MG63 (cell line): ENCODE measurements around the gene IL15. TPM values are rescaled to one million over a fixed set of nuclear protein-coding genes. Genes with fewer than 3 reads are reported as not detected.
A peak's percentile ranks its signal among the peaks of the same experiment; 100 is the strongest.
"Not testable (repeated sequence)": the region's sequence is repeated elsewhere in the genome, so short reads cannot be mapped to it uniquely, and the experiment has no call there.

Experiments used
- DNase-seq: peaks from one replicate; pipeline ENCODE4 v3.0.0-alpha.2; 2020
- H3K27me3 ChIP-seq: fragments of 250-450 bp; sonication (Bioruptor Pico); 2 replicates; pipeline ENCODE4 v1.5.1; 2020; ENCODE audit warnings: mild to moderate bottlenecking, moderate library complexity
- H3K36me3 ChIP-seq: fragments of 250-450 bp; sonication (Bioruptor Pico); 2 replicates; pipeline ENCODE4 v1.5.1; 2020; ENCODE audit warnings: mild to moderate bottlenecking, moderate library complexity
- H3K4me3 ChIP-seq: fragments of 250-450 bp; sonication (Bioruptor Pico); 2 replicates; pipeline ENCODE4 v1.5.1; 2020; ENCODE audit warnings: mild to moderate bottlenecking, moderate library complexity
- H3K9me3 ChIP-seq: fragments of 250-450 bp; sonication (Bioruptor Pico); 2 replicates; pipeline ENCODE4 v1.5.1; 2020; ENCODE audit warnings: mild to moderate bottlenecking, moderate library complexity
- total RNA-seq: library from RNA; depleted of rRNA; stranded (reverse); fragments of >200 nt; shearing (Covaris generic); gene quantifications from 2 replicates; pipeline ENCODE4 v1.2.3, GENCODE V29; 2014; ENCODE audit warnings: low replicate concordance; rRNA removed

Gene IL15
- 6.2 and 9.3 TPM in 2 replicates for total RNA-seq

GRCh38 chr4:141636082-141636770, at the start of gene IL15:
Gene IL15 (plus strand): TSS chr4:141636583. CDS start chr4:141719465, 82,882 bp downstream.
- H3K27me3 ChIP-seq: no peaks in the 10 kb centered on the region
- peak within 1 kb of the TSS; percentile 77 for H3K4me3 ChIP-seq
- DNase-seq: peak; percentile 63
- no peaks in the 10 kb centered on the region for H3K36me3 ChIP-seq
- H3K9me3 ChIP-seq: no peaks in the 10 kb centered on the region

- DNase-seq: no peak
- no peaks in the 10 kb centered on the region; the same call in 1 of the 2 replicates for H3K9me3 ChIP-seq
Observed at GRCh38 chr4:141587897-141588296, 48.5 kb upstream of the IL15 start.

GRCh38 chr4:141595531-141595930, 40.9 kb upstream of the IL15 start:
- no peak for DNase-seq
- Histone ChIP-seq H3K4me3 (no peak overlapping the region), H3K27me3 (no peaks in the 10 kb centered on the region), H3K9me3 (no peaks in the 10 kb centered on the region; the same call in 1 of the 2 replicates), H3K36me3 (no peaks in the 10 kb centered on the region)

More at GRCh38 chr4:141587897-141588296, 48.5 kb upstream of the IL15 start:
- Histone ChIP-seq H3K27me3 (no peaks in the 10 kb centered on the region), H3K4me3 (no peak overlapping the region), H3K36me3 (no peaks in the 10 kb centered on the region)

- no peaks in the 10 kb centered on the region for H3K36me3 ChIP-seq
- H3K27me3 ChIP-seq: no peaks in the 10 kb centered on the region
- H3K9me3 ChIP-seq: no peaks in the 10 kb centered on the region
- H3K4me3 ChIP-seq: no peak overlapping the region
- no peak for DNase-seq
Observed at GRCh38 chr4:141599853-141600252, 36.5 kb upstream of the IL15 start.

GRCh38 chr4:141604683-141605082, 31.7 kb upstream of the IL15 start:
- not testable (repeated sequence) for H3K36me3 ChIP-seq

GRCh38 chr4:141605425-141605856, 30.9 kb upstream of the IL15 start:
- Histone ChIP-seq H3K27me3 (no peaks in the 10 kb centered on the region), H3K36me3 (no peaks in the 10 kb centered on the region), H3K4me3 (no peak overlapping the region), H3K9me3 (no peaks in the 10 kb centered on the region)
- no peak for DNase-seq

More at GRCh38 chr4:141604683-141605082, 31.7 kb upstream of the IL15 start:
- DNase-seq, H3K9me3 ChIP-seq, H3K27me3 ChIP-seq, H3K4me3 ChIP-seq: not testable (repeated sequence)

- Histone ChIP-seq H3K36me3 (no peaks in the 10 kb centered on the region), H3K27me3 (no peaks in the 10 kb centered on the region), H3K9me3 (no peaks in the 10 kb centered on the region), H3K4me3 (no peak overlapping the region)
- DNase-seq: peak; percentile 5
Observed at GRCh38 chr4:141609243-141609642, 27.1 kb upstream of the IL15 start.

GRCh38 chr4:141610365-141610764, 26.0 kb upstream of the IL15 start:
- no peaks in the 10 kb centered on the region for H3K27me3 ChIP-seq
- DNase-seq: no peak
- H3K9me3 ChIP-seq: no peaks in the 10 kb centered on the region

GRCh38 chr4:141614878-141615586, 21.4 kb upstream of the IL15 start:
- Histone ChIP-seq H3K4me3 (no peak overlapping the region), H3K27me3 (no peaks in the 10 kb centered on the region), H3K36me3 (no peaks in the 10 kb centered on the region), H3K9me3 (no peaks in the 10 kb centered on the region)
- no peak for DNase-seq

More at GRCh38 chr4:141610365-141610764, 26.0 kb upstream of the IL15 start:
- Histone ChIP-seq H3K4me3 (no peak overlapping the region), H3K36me3 (no peaks in the 10 kb centered on the region)

GRCh38 chr4:141615587-141615918, 20.8 kb upstream of the IL15 start:
- H3K36me3 ChIP-seq, H3K27me3 ChIP-seq, H3K9me3 ChIP-seq, H3K4me3 ChIP-seq, DNase-seq: not testable (repeated sequence)

GRCh38 chr4:141620715-141621114, 15.7 kb upstream of the IL15 start:
- Histone ChIP-seq H3K4me3 (no peak overlapping the region), H3K27me3 (no peaks in the 10 kb centered on the region), H3K9me3 (no peaks in the 10 kb centered on the region), H3K36me3 (no peaks in the 10 kb centered on the region)
- no peak for DNase-seq

- H3K27me3 ChIP-seq: no peaks in the 10 kb centered on the region
- DNase-seq: no peak
- no peaks in the 10 kb centered on the region for H3K36me3 ChIP-seq
- H3K9me3 ChIP-seq: no peaks in the 10 kb centered on the region
- no peak overlapping the region for H3K4me3 ChIP-seq
Observed at GRCh38 chr4:141625023-141625422, 11.4 kb upstream of the IL15 start.

GRCh38 chr4:141630854-141631253, 5.5 kb upstream of the IL15 start:
- no peak for DNase-seq
- no peaks in the 10 kb centered on the region for H3K9me3 ChIP-seq
- H3K4me3 ChIP-seq: no peak overlapping the region
- no peaks in the 10 kb centered on the region for H3K36me3 ChIP-seq
- H3K27me3 ChIP-seq: no peaks in the 10 kb centered on the region

- no peak for DNase-seq
- Histone ChIP-seq H3K9me3 (no peaks in the 10 kb centered on the region), H3K36me3 (no peaks in the 10 kb centered on the region), H3K4me3 (peak overlapping the region; percentile 77), H3K27me3 (no peaks in the 10 kb centered on the region)
Observed at GRCh38 chr4:141635736-141636081, 674 bp upstream of the IL15 start.

GRCh38 chr4:141636771-141637460, 533 bp downstream of the IL15 start:
- no peaks in the 10 kb centered on the region for H3K27me3 ChIP-seq
- H3K36me3 ChIP-seq: no peaks in the 10 kb centered on the region
- peak; percentile 61 for DNase-seq
- H3K9me3 ChIP-seq: no peaks in the 10 kb centered on the region
- peak overlapping the region; percentile 77 for H3K4me3 ChIP-seq

- no peaks in the 10 kb centered on the region for H3K27me3 ChIP-seq
- no peak for DNase-seq
- H3K9me3 ChIP-seq: no peaks in the 10 kb centered on the region
- no peaks in the 10 kb centered on the region for H3K36me3 ChIP-seq
- peak overlapping the region; percentile 77 for H3K4me3 ChIP-seq
Observed at GRCh38 chr4:141637565-141637964, 1.2 kb downstream of the IL15 start.

GRCh38 chr4:141638230-141638629, 1.8 kb downstream of the IL15 start:
- Histone ChIP-seq H3K27me3 (no peaks in the 10 kb centered on the region), H3K36me3 (no peaks in the 10 kb centered on the region), H3K9me3 (no peaks in the 10 kb centered on the region), H3K4me3 (peak overlapping the region; percentile 77)
- no peak for DNase-seq
